ENCODE results near the gene REM1. TPM values are rescaled to one million over a fixed set of nuclear protein-coding genes. Genes with fewer than 3 reads are reported as not detected.
"Not testable (repeated sequence)": the region's sequence is repeated elsewhere in the genome, so short reads cannot be mapped to it uniquely, and the experiment has no call there.

The REM1 gene
- not detected for polyA plus RNA-seq (2013, experiment 1 of 2)
- not detected for polyA plus RNA-seq (2013, experiment 2 of 2)

GRCh38 chr20:31474758-31475427, at the start of gene REM1, which contains the start of gene DEFB124:
REM1 (plus strand) TSS chr20:31475288; CDS start chr20:31476446, 1,158 bp downstream.
DEFB124 (minus strand) TSS chr20:31475127; CDS start chr20:31473013, 2,114 bp downstream.
- H3K4me1 ChIP-seq (ENCODE audit: control insufficient read depth, insufficient read depth, low read length, poor library complexity, severe bottlenecking): no peaks in the 10 kb centered on the region
- 80 to 82% methylated on average over 27 to 33 of the region's 33 CpGs for WGBS, 2 experiments (ENCODE audit: insufficient coverage in 2 of 2)
- peaks cover 43% of the 10 kb centered on the region for H3K9me3 ChIP-seq (ENCODE audit: control insufficient read depth, low read length)
- H3K27ac ChIP-seq (ENCODE audit: low read depth, low read length, severe bottlenecking): no peak within 1 kb of the TSS
- H3K36me3 ChIP-seq (ENCODE audit: control insufficient read depth, insufficient read depth, low read length): no peaks in the 10 kb centered on the region
- no peak within 1 kb of the TSS for H3K4me3 ChIP-seq (ENCODE audit: extremely low read depth, insufficient read depth, low read length, poor library complexity, severe bottlenecking)

- H3K36me3 ChIP-seq (ENCODE audit: control insufficient read depth, insufficient read depth, low read length): no peaks in the 10 kb centered on the region
- no peaks in the 10 kb centered on the region for H3K4me1 ChIP-seq (ENCODE audit: control insufficient read depth, insufficient read depth, low read length, poor library complexity, severe bottlenecking)
- no peak overlapping the region for H3K27ac ChIP-seq (ENCODE audit: low read depth, low read length, severe bottlenecking)
- H3K4me3 ChIP-seq (ENCODE audit: extremely low read depth, insufficient read depth, low read length, poor library complexity, severe bottlenecking): no peak overlapping the region
- H3K9me3 ChIP-seq (ENCODE audit: control insufficient read depth, low read length): peaks cover 27% of the 10 kb centered on the region
Measured at GRCh38 chr20:31425797-31426196, 49.3 kb upstream of the REM1 start.

- WGBS, 2 experiments (ENCODE audit: insufficient coverage in 2 of 2): 100% methylated on average over 1 of the region's 48 CpGs; no CpG with 5 or more reads in 1 of the 2 experiments
- not testable (repeated sequence) for H3K27ac ChIP-seq (ENCODE audit: low read depth, low read length, severe bottlenecking); H3K36me3 ChIP-seq (ENCODE audit: control insufficient read depth, insufficient read depth, low read length); H3K4me3 ChIP-seq (ENCODE audit: extremely low read depth, insufficient read depth, low read length, poor library complexity, severe bottlenecking); H3K4me1 ChIP-seq (ENCODE audit: control insufficient read depth, insufficient read depth, low read length, poor library complexity, severe bottlenecking)
- peaks cover 19% of the 10 kb centered on the region for H3K9me3 ChIP-seq (ENCODE audit: control insufficient read depth, low read length)
Measured at GRCh38 chr20:31426891-31427551, 48.1 kb upstream of the REM1 start.

- H3K9me3 ChIP-seq (ENCODE audit: control insufficient read depth, low read length): peaks cover 19% of the 10 kb centered on the region
- not testable (repeated sequence) for H3K36me3 ChIP-seq (ENCODE audit: control insufficient read depth, insufficient read depth, low read length); H3K4me1 ChIP-seq (ENCODE audit: control insufficient read depth, insufficient read depth, low read length, poor library complexity, severe bottlenecking); H3K4me3 ChIP-seq (ENCODE audit: extremely low read depth, insufficient read depth, low read length, poor library complexity, severe bottlenecking); H3K27ac ChIP-seq (ENCODE audit: low read depth, low read length, severe bottlenecking)
- WGBS, 2 experiments (ENCODE audit: insufficient coverage in 2 of 2): 96 to 100% methylated on average over 8 to 16 of the region's 31 CpGs
Measured at GRCh38 chr20:31427576-31427975, 47.5 kb upstream of the REM1 start.

- WGBS, 2 experiments (ENCODE audit: insufficient coverage in 2 of 2): 48 to 69% methylated on average over 3 of the region's 4 CpGs
- no peaks in the 10 kb centered on the region for H3K36me3 ChIP-seq (ENCODE audit: control insufficient read depth, insufficient read depth, low read length)
- no peak overlapping the region for H3K4me3 ChIP-seq (ENCODE audit: extremely low read depth, insufficient read depth, low read length, poor library complexity, severe bottlenecking)
- peaks cover 15% of the 10 kb centered on the region for H3K9me3 ChIP-seq (ENCODE audit: control insufficient read depth, low read length)
- no peak overlapping the region for H3K27ac ChIP-seq (ENCODE audit: low read depth, low read length, severe bottlenecking)
- H3K4me1 ChIP-seq (ENCODE audit: control insufficient read depth, insufficient read depth, low read length, poor library complexity, severe bottlenecking): no peaks in the 10 kb centered on the region
Measured at GRCh38 chr20:31430568-31431115, 44.4 kb upstream of the REM1 start.

- Histone ChIP-seq H3K9me3 (ENCODE audit: control insufficient read depth, low read length) (peaks cover 46% of the 10 kb centered on the region), H3K4me3 (ENCODE audit: extremely low read depth, insufficient read depth, low read length, poor library complexity, severe bottlenecking) (no peak within 1 kb of the TSS)
- 74 to 83% methylated on average over 7 to 14 of the region's 16 CpGs for WGBS, 2 experiments (ENCODE audit: insufficient coverage in 2 of 2)
Measured at GRCh38 chr20:31440012-31440659, 35.0 kb upstream of the REM1 start, which contains the start of gene DEFB123. DEFB123 (plus strand) TSS chr20:31440632; CDS start chr20:31440699, 67 bp downstream.

GRCh38 chr20:31446084-31446819, 28.8 kb upstream of the REM1 start:
- Histone ChIP-seq H3K27ac (ENCODE audit: low read depth, low read length, severe bottlenecking) (no peak overlapping the region), H3K9me3 (ENCODE audit: control insufficient read depth, low read length) (peaks cover 44% of the 10 kb centered on the region), H3K36me3 (ENCODE audit: control insufficient read depth, insufficient read depth, low read length) (no peaks in the 10 kb centered on the region), H3K4me1 (ENCODE audit: control insufficient read depth, insufficient read depth, low read length, poor library complexity, severe bottlenecking) (no peaks in the 10 kb centered on the region), H3K4me3 (ENCODE audit: extremely low read depth, insufficient read depth, low read length, poor library complexity, severe bottlenecking) (no peak overlapping the region)
- WGBS, 2 experiments (ENCODE audit: insufficient coverage in 2 of 2): 58 to 77% methylated on average over 8 to 11 of the region's 12 CpGs

More at GRCh38 chr20:31440012-31440659, 35.0 kb upstream of the REM1 start, which contains the start of gene DEFB123:
- H3K4me1 ChIP-seq (ENCODE audit: control insufficient read depth, insufficient read depth, low read length, poor library complexity, severe bottlenecking): no peaks in the 10 kb centered on the region
- no peak within 1 kb of the TSS for H3K27ac ChIP-seq (ENCODE audit: low read depth, low read length, severe bottlenecking)
- H3K36me3 ChIP-seq (ENCODE audit: control insufficient read depth, insufficient read depth, low read length): no peaks in the 10 kb centered on the region

GRCh38 chr20:31449511-31450414, 25.3 kb upstream of the REM1 start:
- Histone ChIP-seq H3K4me1 (ENCODE audit: control insufficient read depth, insufficient read depth, low read length, poor library complexity, severe bottlenecking) (no peaks in the 10 kb centered on the region), H3K27ac (ENCODE audit: low read depth, low read length, severe bottlenecking) (no peak overlapping the region), H3K9me3 (ENCODE audit: control insufficient read depth, low read length) (peaks cover 31% of the 10 kb centered on the region), H3K36me3 (ENCODE audit: control insufficient read depth, insufficient read depth, low read length) (no peaks in the 10 kb centered on the region), H3K4me3 (ENCODE audit: extremely low read depth, insufficient read depth, low read length, poor library complexity, severe bottlenecking) (no peak overlapping the region)
- 57 to 65% methylated on average over 2 to 3 of the region's 8 CpGs for WGBS, 2 experiments (ENCODE audit: insufficient coverage in 2 of 2)

- Histone ChIP-seq H3K27ac (ENCODE audit: low read depth, low read length, severe bottlenecking) (no peak overlapping the region), H3K36me3 (ENCODE audit: control insufficient read depth, insufficient read depth, low read length) (no peaks in the 10 kb centered on the region), H3K9me3 (ENCODE audit: control insufficient read depth, low read length) (peaks cover 21% of the 10 kb centered on the region), H3K4me1 (ENCODE audit: control insufficient read depth, insufficient read depth, low read length, poor library complexity, severe bottlenecking) (no peaks in the 10 kb centered on the region), H3K4me3 (ENCODE audit: extremely low read depth, insufficient read depth, low read length, poor library complexity, severe bottlenecking) (no peak overlapping the region)
- WGBS, 2 experiments (ENCODE audit: insufficient coverage in 2 of 2): 70% methylated on average over 2 of the region's 2 CpGs; no CpG with 5 or more reads in 1 of the 2 experiments
Measured at GRCh38 chr20:31452575-31452974, 22.5 kb upstream of the REM1 start.

Data from mesodermal cell (in vitro differentiated cells).